Body of pancreas (tissue), 4 donors: ENCODE data around the gene HOXC6. TPM values are rescaled to one million over a fixed set of nuclear protein-coding genes. Genes with fewer than 3 reads are reported as not detected.

Experiments
- ATAC-seq: fragments of 150-250 bp; one replicate; pipeline ENCODE4 v1.9.1; 2016
- DNase-seq, 4 donors: peaks; one replicate each; pipeline ENCODE4 v3.0.0-alpha.2; 2019
- H3K27ac ChIP-seq, 4 donors: fragments of 200-600 bp; sonication (generic); 1 replicate in 3 of 4; 2 replicates in 1 of 4; pipeline versions ENCODE4 v1.5.1 to v1.6.1; 2016 to 2019; ENCODE audit warnings: mild to moderate bottlenecking in 1 of 4, mixed read lengths in 1 of 4, moderate library complexity in 1 of 4
- H3K27me3 ChIP-seq, 2 donors: fragments of 200-600 bp; sonication (generic); one replicate each; pipeline ENCODE4 v1.6.0; 2016; ENCODE audit warnings: mild to moderate bottlenecking in 1 of 2
- H3K36me3 ChIP-seq, 2 donors: fragments of 200-600 bp; sonication (generic); replicated peaks in 1 of 2; 2 replicates each; pipeline ENCODE4 v1.5.1; 2016; ENCODE audit warnings: low read depth in 2 of 2; ENCODE audit not compliant: insufficient read depth in 1 of 2
- H3K4me1 ChIP-seq: fragments of 200-600 bp; sonication (generic); one replicate; pipeline ENCODE4 v1.6.0; 2016
- H3K4me3 ChIP-seq, 2 donors: fragments of 200-600 bp; sonication (generic); 1 replicate in 1 of 2; 2 replicates in 1 of 2; pipeline ENCODE4 v1.5.1; 2016 to 2019
- H3K9me3 ChIP-seq, 3 donors: fragments of 200-600 bp; sonication (generic); 1 replicate in 2 of 3; 2 replicates in 1 of 3; pipeline ENCODE4 v1.5.1; 2016
- CTCF ChIP-seq, 7 experiments: fragments of 450-650 bp in 4 of 7; fragments of 200-600 bp in 3 of 7; sonication (generic) in 3 of 7; IDR thresholded peaks; one replicate each; pipeline ENCODE4 v1.5.1; 2016 to 2019; ENCODE audit warnings: antibody characterized with exemption in 7 of 7
- POLR2A ChIP-seq, 3 donors: fragments of 450-650 bp; IDR thresholded peaks; one replicate each; pipeline ENCODE4 v1.6.1; 2016; ENCODE audit warnings: antibody characterized with exemption in 3 of 3, mild to moderate bottlenecking in 2 of 3
- WGBS, 2 donors: methylation state at CpG; one replicate each; pipeline ENCODE4 v1.1.5; 2017; 5-methylcytosine and 5-hydroxymethylcytosine counted together
- intact Hi-C: fragments of 100-400 bp; cut with DNase I; formaldehyde crosslinking; loops from one replicate; pipeline ENCODE4 v1.15.1; 2023
- total RNA-seq, 2 donors: library from RNA; depleted of rRNA; stranded (reverse); fragments of >200 nt; gene quantifications; one replicate each; pipeline ENCODE4 v1.1.0, GENCODE V29; 2016

The HOXC6 gene
- total RNA-seq, 2 donors from 2014 or later = not detected

GRCh38 chr12:54021432-54022013 is 6.7 kb upstream of the HOXC6 start:
- ATAC-seq (no peak), DNase-seq (no peak)
- 31 to 53% methylated on average over 16 of the region's 16 CpGs for WGBS, 2 donors
- no peaks in the 10 kb centered on the region for H3K36me3 ChIP-seq
- no peak overlapping the region for H3K4me3 ChIP-seq
- H3K27me3 ChIP-seq = peaks cover 0 to 13% of the 10 kb centered on the region in 2 donors
- H3K27ac ChIP-seq = no peak overlapping the region
- intact Hi-C loops = no loop called here
- TF ChIP-seq POLR2A (IDR thresholded peaks at IDR 0.05) (no peak), CTCF (IDR thresholded peaks at IDR 0.05) (no peak)
- H3K4me1 ChIP-seq = peaks cover 25% of the 10 kb centered on the region
- no peaks in the 10 kb centered on the region for H3K9me3 ChIP-seq

GRCh38 chr12:54022960-54023884 is 5.0 kb upstream of the HOXC6 start:
- H3K4me3 ChIP-seq = no peak overlapping the region
- TF ChIP-seq CTCF (IDR thresholded peaks at IDR 0.05) (no peak), POLR2A (IDR thresholded peaks at IDR 0.05) (no peak)
- intact Hi-C loops = no loop called here
- no peak for DNase-seq
- H3K27me3 ChIP-seq = peaks cover 0 to 16% of the 10 kb centered on the region in 2 donors
- 29 to 37% methylated on average over 8 of the region's 8 CpGs for WGBS, 2 donors
- peaks cover 15% of the 10 kb centered on the region for H3K4me1 ChIP-seq
- no peaks in the 10 kb centered on the region for H3K36me3 ChIP-seq
- no peaks in the 10 kb centered on the region for H3K9me3 ChIP-seq
- no peak for ATAC-seq
- H3K27ac ChIP-seq = no peak overlapping the region

GRCh38 chr12:54024127-54024526 is 4.1 kb upstream of the HOXC6 start:
- H3K4me3 ChIP-seq = no peak overlapping the region

GRCh38 chr12:54024581-54025305 is 3.5 kb upstream of the HOXC6 start:
- WGBS, 2 donors = 44 to 53% methylated on average over 5 of the region's 5 CpGs
- no peak overlapping the region for H3K27ac ChIP-seq
- no peaks in the 10 kb centered on the region for H3K9me3 ChIP-seq
- intact Hi-C loops = no loop called here
- no peak for ATAC-seq
- no peak overlapping the region for H3K4me3 ChIP-seq
- DNase-seq = no peak
- H3K4me1 ChIP-seq = peaks cover 18% of the 10 kb centered on the region
- peaks cover 0 to 22% of the 10 kb centered on the region in 2 donors for H3K27me3 ChIP-seq
- TF ChIP-seq CTCF (IDR thresholded peaks at IDR 0.05) = no peak
- TF ChIP-seq POLR2A (IDR thresholded peaks at IDR 0.05) = no peak
- H3K36me3 ChIP-seq = no peaks in the 10 kb centered on the region

More at GRCh38 chr12:54024127-54024526, 4.1 kb upstream of the HOXC6 start:
- H3K27me3 ChIP-seq = peaks cover 0 to 22% of the 10 kb centered on the region in 2 donors
- no peak overlapping the region for H3K27ac ChIP-seq
- intact Hi-C loops = no loop called here
- 23 to 38% methylated on average over 17 of the region's 17 CpGs for WGBS, 2 donors
- H3K36me3 ChIP-seq = no peaks in the 10 kb centered on the region
- no peak for DNase-seq
- no peak for TF ChIP-seq CTCF (IDR thresholded peaks at IDR 0.05)
- no peak for TF ChIP-seq POLR2A (IDR thresholded peaks at IDR 0.05)
- no peak for ATAC-seq
- no peaks in the 10 kb centered on the region for H3K9me3 ChIP-seq
- peaks cover 20% of the 10 kb centered on the region for H3K4me1 ChIP-seq
